NCI-H2081 (cell line): ENCODE measurements around the gene OR56A5.
"Not testable (repeated sequence)": the region's sequence is repeated elsewhere in the genome, so short reads cannot be mapped to it uniquely, and the experiment has no call there.

Source experiments
- DNase-seq, 2 experiments: peaks; one replicate each; lab custom pipeline; 2025; lab: John Stamatoyannopoulos, UW

The OR56A5 gene

GRCh38 chr11:5968394-5968793, at the start of gene OR56A5:
TSS of gene OR56A5 (minus strand) at chr11:5968494. CDS start at chr11:5968494, 0 bp downstream.
- no peak for DNase-seq

- DNase-seq: no peak
Observed at GRCh38 chr11:6013042-6013441, 44.7 kb upstream of the OR56A5 start.

DNA sequence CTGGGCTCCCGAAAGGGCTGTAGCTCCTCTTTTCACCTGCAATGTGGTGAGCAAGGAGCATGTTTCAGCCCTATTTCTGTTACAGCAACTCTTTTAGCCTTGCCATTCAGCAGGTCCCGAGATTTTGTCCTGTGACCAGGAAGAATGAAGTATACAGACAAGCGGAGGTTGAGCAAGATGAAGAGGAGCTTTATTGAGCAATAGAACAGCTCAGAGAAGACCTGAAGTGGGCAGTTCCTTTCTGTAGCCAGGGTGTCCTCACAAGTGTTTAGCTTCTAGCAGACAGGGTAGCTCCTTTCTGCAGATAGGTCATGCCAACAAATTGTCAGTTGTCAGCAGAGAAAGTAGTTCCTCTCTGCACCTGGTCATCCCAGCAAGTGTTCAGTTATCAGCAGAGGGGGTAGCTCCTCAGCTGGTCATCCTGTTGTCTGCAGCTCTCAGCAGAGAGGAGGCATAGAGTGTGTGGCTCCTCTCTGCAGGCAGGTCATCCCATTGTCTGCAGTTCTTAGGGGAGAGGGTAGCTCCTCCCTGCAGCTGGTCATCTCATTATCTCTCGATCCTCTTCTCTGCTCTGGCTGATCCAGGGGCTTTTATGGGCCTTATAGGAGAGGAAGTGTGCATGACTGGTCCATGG, 43.9 kb upstream of the OR56A5 start:
- DNase-seq: no peak

- no peak for DNase-seq
Observed at GRCh38 chr11:6006846-6007245, 38.6 kb upstream of the OR56A5 start, which contains the start of gene OR56A4. TSS of gene OR56A4 (minus strand) at chr11:6006946. CDS start at chr11:6002992, 3,954 bp downstream.

- no peak for DNase-seq
Observed at GRCh38 chr11:6006395-6006794, 38.1 kb upstream of the OR56A5 start.

DNA sequence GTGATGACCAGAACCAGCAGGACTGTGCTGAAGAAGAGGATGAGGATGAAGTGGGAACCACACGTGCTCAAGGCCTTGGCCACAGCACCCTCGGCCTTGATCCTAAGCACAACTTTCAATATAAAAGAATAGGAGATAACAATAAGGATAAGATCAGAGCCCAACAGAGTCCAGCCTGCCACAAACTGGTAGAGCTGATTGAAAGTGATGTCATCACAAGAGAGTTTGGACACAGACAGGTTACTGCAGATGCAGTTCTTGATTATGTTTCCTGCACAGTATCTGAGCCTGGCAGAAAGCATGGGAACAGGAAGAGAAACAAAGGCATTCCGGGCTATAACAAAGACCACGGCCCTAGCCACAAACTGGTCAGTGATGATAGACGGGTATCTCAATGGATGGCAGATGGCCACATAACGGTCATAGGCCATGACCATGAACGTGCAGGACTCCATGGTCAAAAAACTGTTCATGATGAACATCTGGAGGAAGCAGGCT, 34.0 kb upstream of the OR56A5 start:
- no peak for DNase-seq

DNA sequence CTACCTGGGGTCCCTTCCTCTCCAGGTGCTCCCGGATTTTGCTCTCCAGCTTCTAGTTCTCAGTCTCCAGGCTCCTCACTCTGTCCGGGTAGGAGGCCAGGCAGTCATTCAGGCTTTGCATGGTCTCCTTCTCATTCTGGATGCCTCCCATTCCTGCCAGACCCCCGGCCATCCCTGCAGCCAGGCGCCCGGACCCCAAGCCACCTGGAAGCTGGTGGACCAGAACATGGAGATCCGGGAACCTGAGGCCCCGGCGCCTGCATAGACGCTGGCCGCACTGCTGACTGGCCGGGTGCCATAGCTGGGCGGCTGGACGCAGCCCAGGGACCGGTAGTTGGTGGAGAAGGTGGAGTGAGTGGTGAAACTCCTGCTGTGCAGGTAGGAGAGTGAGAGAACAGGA, 26.5 kb upstream of the OR56A5 start:
- DNase-seq: no peak

DNA sequence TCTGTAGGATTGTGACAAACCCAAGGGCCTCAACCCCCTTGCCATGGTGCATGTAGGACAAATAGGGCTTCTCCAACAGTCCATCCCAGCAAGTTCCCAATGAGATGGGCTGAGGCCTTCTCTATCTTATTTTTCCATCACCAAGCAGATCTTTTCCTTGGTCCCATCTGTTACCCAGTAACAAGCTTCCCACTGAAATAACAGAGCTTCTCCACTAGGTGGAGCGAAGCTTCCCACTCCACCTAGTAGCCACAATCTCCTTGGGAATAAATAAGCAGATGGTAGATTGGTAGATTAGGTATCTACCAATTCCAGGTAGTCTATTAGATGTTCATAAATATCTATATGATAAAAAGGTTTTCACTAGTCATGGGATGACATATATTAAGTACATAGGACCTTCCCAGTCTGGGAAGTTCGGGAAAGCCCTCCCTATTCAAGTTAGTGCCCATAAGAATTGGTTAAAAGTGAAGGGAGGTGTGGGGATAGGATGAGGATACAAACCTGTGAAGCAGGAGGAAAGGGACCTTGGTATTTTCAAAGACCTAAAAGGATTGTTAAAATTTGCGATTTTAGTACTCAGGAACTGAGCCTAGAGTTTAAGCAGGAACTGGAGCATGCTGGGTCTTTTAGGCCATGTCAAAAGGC, 24.4 kb upstream of the OR56A5 start:
- DNase-seq: peak; percentile 7 to 12

- DNase-seq: no peak
Observed at GRCh38 chr11:5992150-5992549, 23.9 kb upstream of the OR56A5 start.

GRCh38 chr11:5989203-5989602, 20.9 kb upstream of the OR56A5 start:
- no peak for DNase-seq

DNA sequence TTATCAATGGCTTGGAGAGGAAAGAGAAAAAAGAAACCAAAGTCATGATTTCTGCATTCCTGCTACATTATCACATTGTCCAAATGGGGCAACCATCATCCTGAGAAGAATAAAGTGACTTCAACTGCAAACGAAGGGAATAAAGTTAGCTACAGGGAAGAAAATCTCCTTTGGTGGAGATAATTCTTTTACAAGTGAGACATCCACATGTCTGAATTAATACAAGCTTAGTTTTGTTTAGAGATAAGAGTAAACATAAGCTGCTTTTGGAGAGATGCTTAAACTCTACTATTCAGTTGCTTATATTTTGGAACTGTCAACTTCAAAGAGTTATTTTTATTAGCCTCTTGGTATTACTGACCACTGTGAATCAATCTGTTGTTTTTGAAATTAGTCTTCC, 18.6 kb upstream of the OR56A5 start, which contains the start of gene OR52L1:
Gene OR52L1, minus strand, starts transcription at position 101 of the 400 bp plus-strand sequence. Its CDS starts 55 bp downstream, at position 46.
- DNase-seq: no peak

DNA sequence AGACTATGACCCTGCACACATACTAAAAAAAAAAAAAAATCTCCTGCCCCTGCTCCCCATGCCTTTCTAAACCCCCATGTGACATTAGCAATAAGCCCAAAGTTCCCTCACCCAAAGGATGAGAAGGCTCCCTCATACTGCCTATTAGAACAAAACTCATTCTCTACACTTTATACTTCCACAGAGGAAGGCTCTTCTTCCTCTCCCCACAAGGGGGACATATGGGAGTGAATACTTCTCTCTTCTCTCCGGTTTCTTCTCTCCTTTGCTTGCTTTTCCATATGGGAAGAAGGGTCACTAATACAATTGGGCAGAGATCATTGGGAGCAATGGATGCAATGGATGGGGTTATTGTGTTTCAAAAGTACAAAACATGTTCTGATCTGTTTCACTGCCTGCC, 15.1 kb upstream of the OR56A5 start:
- DNase-seq: no peak

DNA sequence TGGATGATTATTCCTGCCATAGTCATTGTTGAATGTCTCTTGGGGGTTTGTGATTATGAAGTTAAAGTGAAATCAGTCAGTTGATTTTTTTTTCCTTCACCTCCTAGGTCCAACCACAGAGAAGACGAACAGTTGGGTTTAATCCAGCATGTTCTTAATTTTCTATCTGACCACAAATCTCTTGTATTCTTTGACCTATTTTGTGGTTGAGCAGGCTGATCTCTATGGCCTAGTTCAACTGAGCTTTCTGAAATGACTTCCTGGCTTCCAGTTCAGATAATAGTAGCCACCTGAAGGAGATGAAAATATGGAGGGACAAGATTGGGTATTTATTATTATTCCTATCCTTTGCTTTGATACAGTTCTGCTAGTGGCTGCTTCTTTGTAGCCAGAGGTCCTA, 5.2 kb upstream of the OR56A5 start:
- no peak for DNase-seq

- no peak for DNase-seq
Observed at GRCh38 chr11:5967708-5968107, 586 bp downstream of the OR56A5 start.

DNA sequence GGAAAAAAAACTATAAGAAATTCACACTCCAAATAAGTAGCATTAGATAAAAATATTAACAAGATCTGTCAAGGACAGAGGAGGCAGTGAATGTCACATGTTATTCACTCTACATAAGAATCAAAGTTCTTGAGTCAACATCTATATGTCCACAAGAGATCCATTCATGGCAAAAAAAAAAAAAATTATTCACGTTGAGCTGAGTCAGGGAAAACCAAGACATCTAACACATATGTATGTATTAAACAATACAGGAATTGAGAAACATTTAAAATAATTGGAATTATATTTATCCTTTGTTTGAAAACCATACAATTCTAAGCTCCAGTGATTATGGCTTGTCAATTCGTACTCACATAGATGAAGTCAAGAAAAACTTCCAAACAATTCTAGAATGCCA, 1.3 kb downstream of the OR56A5 start:
- no peak for DNase-seq

DNA sequence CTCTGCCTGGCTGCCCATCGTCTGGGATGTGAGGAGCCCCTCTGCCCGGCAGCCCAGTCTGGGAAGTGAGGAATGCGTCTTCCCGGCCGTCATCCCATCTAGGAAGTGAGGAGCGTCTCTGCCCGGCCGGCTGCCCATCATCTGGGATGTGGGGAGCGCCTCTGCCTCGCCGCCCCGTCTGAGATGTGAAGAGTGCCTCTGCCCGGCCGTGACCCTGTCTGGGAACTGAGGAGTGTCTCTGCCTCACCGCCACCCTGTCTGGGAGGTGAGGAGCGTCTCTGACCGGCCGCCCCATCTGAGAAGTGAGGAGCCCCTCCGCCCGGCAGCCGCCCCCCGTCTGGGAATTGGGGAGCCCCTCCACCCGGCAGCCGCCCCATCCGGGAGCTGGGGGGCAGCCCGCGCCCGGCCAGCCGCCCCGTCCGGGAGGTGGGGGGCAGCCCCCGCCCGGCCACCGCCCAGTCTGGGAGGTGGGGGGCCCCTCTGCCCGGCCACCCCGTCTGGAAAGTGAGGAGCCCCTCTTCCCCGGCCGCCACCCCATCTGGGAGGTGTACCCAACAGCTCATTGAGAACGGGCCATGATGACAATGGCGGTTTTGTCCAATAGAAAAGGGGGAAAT, 7.5 kb downstream of the OR56A5 start:
- DNase-seq: not testable (repeated sequence)

DNA sequence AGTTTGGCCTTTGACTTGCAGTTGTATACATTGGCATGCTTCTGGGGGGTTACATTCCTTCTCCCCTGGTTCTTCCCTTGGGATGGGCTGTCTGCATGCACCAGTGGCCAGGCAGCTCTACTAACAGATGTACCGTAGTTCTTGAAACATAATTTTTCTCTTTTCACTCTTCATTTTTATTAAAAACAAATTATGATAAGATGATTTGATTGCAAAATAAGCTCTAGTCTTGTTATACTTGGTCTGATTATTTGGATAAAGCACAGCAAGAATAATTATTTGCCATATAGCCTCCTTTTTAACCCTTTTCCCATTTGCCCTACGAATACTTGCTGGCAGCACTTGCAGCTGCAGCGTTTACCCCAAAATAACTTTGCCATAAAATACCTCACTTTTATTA, 12.7 kb downstream of the OR56A5 start:
- no peak for DNase-seq

DNA sequence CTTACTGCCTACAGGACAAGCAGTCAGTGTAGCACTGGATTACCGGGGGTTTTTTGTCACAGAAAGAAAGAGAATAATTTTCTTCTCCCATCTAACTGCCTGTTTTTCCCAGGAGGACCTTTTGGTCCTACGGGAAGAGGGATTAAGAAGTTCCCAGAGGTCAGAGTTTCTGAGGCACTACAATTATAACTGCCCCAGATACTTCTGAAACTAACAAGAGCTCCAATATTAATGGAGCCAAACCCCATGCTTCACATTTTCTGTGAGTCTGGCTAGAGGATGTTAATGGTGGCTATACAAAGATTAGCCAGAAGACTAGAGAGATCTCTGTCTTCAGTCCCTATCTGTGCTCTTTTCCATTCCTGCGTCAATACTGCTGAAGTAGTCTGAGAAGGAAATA, 26.3 kb downstream of the OR56A5 start, which contains the start of gene OR56A3:
Gene OR56A3, plus strand, starts transcription at position 301 of the 400 bp plus-strand sequence. CDS start 5,096 bp downstream, outside the sequence.
- no peak for DNase-seq

DNA sequence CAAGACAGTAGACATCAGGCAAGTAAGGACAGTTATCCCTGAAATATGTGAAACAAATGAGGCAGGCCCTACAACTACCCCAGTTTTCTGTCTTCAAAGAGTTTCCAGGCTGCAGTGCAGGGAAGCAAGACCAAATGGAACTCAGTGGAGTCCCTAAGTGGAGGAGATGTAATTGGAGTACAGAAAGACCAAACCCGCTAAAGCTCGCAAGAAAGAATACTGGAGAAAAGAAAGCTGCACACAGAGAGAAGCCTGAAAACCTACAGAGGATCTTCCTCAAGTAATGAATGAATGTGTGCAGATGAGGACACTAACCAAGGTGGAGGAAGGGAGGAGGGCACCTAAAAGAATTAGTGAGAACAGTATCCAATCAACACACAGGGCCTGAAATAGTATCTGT, 27.5 kb downstream of the OR56A5 start:
- no peak for DNase-seq

- DNase-seq: peak; percentile 41 to 52
Observed at GRCh38 chr11:5938603-5938965, 29.7 kb downstream of the OR56A5 start.

DNA sequence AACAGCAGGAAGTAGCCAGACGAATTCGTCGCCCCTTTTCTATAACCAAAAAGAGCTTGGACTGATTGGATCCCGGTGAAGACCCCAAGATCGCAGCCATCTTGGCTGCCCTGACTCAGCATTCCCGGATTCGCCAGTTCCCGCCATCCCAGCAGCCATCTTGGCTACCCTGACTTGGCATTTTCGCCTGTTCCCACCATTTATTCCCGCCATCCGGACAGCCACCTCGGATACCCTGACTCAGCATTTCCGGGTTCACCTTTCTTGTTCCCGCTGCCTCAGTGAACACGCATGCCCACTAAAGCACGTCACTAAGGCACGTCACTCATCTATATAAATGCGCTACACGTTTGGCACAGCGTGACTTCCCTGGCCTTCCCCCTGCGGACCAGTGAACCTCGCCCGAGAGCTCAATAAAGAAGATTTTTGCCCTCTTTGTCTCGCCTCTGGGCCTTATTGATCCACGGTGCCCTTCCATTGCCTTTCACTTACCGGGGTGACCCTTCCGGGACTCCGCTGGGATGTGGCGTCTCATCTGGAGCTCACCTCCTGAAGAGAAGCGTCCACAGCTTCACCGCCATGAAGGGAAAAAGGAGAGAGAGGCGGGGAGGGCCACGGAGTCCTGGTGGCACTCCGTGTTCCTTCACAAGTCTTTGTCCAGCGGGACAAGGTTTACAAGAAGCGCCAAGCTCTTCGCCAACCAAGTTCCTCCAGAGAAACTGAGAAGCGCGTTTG, 30.3 kb downstream of the OR56A5 start:
- DNase-seq: peak; percentile 53 to 65

DNA sequence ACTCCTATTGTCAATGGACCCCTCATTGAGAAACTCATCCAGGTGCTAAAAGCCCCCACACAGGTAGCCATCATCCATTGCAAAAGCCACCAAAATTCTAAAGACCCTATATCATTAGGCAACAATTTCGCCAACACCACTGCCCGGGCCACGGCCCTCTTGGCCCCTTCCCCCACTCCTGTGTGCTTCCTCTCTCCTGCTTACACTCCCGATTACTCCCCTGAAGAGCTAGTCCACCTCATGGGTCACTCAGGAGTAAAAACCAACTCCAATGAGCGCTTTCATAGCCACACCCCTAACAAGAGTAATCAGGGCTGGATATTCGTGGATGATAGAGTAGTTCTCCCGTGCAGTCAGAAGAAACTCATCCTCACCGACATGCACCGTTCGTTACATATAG, 35.2 kb downstream of the OR56A5 start:
- DNase-seq: no peak
